PC-9 (cell line): Measurements from ENCODE around the gene PDE6B. TPM values are rescaled to one million over a fixed set of nuclear protein-coding genes. Genes with fewer than 3 reads are reported as not detected.

Experiments
- BruUV-seq: library from RNA; stranded (reverse); fragments of 400-500 nt; replicated peaks from 2 replicates; lab custom pipeline; 2021; lab: Mats Ljungman, UMichigan
- CTCF ChIA-PET: fragments of 300-600 bp; sonication (Branson Sonifier 250); formaldehyde crosslinking; loops from one replicate; lab custom pipeline; 2022; ENCODE audit warnings: antibody characterized with exemption; lab: Charles Lee
- POLR2A ChIA-PET: fragments of 300-600 bp; sonication (Branson Sonifier 250); formaldehyde crosslinking; loops from one replicate; lab custom pipeline; 2022; ENCODE audit warnings: antibody characterized with exemption; ENCODE audit not compliant: unreplicated experiment; lab: Charles Lee
- DNase-seq, 2 experiments: peaks; one replicate each; pipeline versions ENCODE4 v3.0.0 to v3.0.0-alpha.2; 2015 to 2022; ENCODE audit warnings: mixed read lengths in 1 of 2
- H2AFZ ChIP-seq: fragments of 200-600 bp; sonication (generic); 2 replicates; pipeline ENCODE4 v1.8.1; 2017; ENCODE audit warnings: antibody characterized with exemption
- H3F3A ChIP-seq: fragments of 200-600 bp; sonication (generic); 2 replicates; pipeline ENCODE4 v1.8.1; 2017; ENCODE audit warnings: antibody characterized with exemption, mild to moderate bottlenecking, low read depth; ENCODE audit not compliant: insufficient read depth
- H3K27ac ChIP-seq: fragments of 200-600 bp; sonication (generic); 2 replicates; pipeline ENCODE4 v1.6.1; 2016; ENCODE audit warnings: mixed run types
- H3K27me3 ChIP-seq: fragments of 200-600 bp; sonication (generic); 2 replicates; pipeline ENCODE4 v1.6.1; 2016; ENCODE audit warnings: low read depth, mixed run types; ENCODE audit not compliant: insufficient read depth
- H3K36me3 ChIP-seq: fragments of 200-600 bp; sonication (generic); 2 replicates; pipeline ENCODE4 v1.6.1; 2016; ENCODE audit warnings: low read depth, mixed run types
- H3K4me1 ChIP-seq: fragments of 200-600 bp; sonication (generic); replicated peaks from 2 replicates; pipeline ENCODE4 v1.6.1; 2016; ENCODE audit warnings: mixed run types; ENCODE audit not compliant: insufficient read depth
- H3K4me2 ChIP-seq: fragments of 200-600 bp; sonication (generic); 2 replicates; pipeline ENCODE4 v1.6.1; 2017; ENCODE audit warnings: mixed run types
- H3K4me3 ChIP-seq: fragments of 200-600 bp; sonication (generic); 2 replicates; pipeline ENCODE4 v1.6.1; 2016; ENCODE audit warnings: mixed run types
- H3K79me2 ChIP-seq: fragments of 200-600 bp; sonication (generic); 2 replicates; pipeline ENCODE4 v1.6.1; 2017; ENCODE audit warnings: low read depth, mixed run types
- H3K9me2 ChIP-seq: fragments of 200-600 bp; sonication (generic); 2 replicates; pipeline ENCODE4 v1.8.1; 2017; ENCODE audit warnings: mild to moderate bottlenecking; ENCODE audit not compliant: insufficient read depth
- H3K9me3 ChIP-seq: fragments of 200-600 bp; sonication (generic); 2 replicates; pipeline ENCODE4 v1.8.1; 2016; ENCODE audit warnings: low read depth; ENCODE audit not compliant: insufficient read depth
- H4K20me1 ChIP-seq: fragments of 200-600 bp; sonication (generic); 2 replicates; pipeline ENCODE4 v1.8.1; 2017; ENCODE audit not compliant: insufficient read depth
- CTCF ChIP-seq: fragments of 200-600 bp; sonication (generic); conservative IDR thresholded peaks from 2 replicates; pipeline ENCODE4 v1.6.1; 2017; ENCODE audit warnings: mixed run types, antibody characterized with exemption, mild to moderate bottlenecking, moderate library complexity
- EZH2 ChIP-seq: fragments of 200-600 bp; sonication (generic); IDR thresholded peaks from 2 replicates; pipeline ENCODE4 v1.8.0; 2017; ENCODE audit warnings: antibody characterized with exemption, low read depth
- intact Hi-C: fragments of 100-400 bp; cut with micrococcal nuclease; formaldehyde crosslinking; loops from one replicate; pipeline ENCODE4 v1.10.0; 2022; ENCODE audit not compliant: unreplicated experiment
- total RNA-seq: library from RNA; stranded (reverse); gene quantifications from 2 replicates; pipeline ENCODE4 v1.2.3, GENCODE V29; 2021

PDE6B gene
- total RNA-seq, 1 experiment from 2014 or later, result 5.9 TPM

GRCh38 chr4:610411-611261 lies 14.7 kb upstream of the PDE6B start:
- Histone ChIP-seq H3K36me3 (no peaks in the 10 kb centered on the region), H2AFZ (no peak overlapping the region), H3F3A (peaks cover 20% of the 10 kb centered on the region), H3K27ac (no peak overlapping the region), H3K4me1 (peaks cover 25% of the 10 kb centered on the region), H3K4me3 (no peak overlapping the region), H3K9me3 (no peaks in the 10 kb centered on the region), H3K27me3 (peaks cover 50% of the 10 kb centered on the region), H3K79me2 (no peaks in the 10 kb centered on the region), H3K9me2 (no peaks in the 10 kb centered on the region), H4K20me1 (peaks cover 5% of the 10 kb centered on the region; the same call in 1 of the 2 replicates), H3K4me2 (peak overlapping the region; percentile 16)
- ChIA-PET POLR2A (interaction anchor here (0.5 to 0.6 kb wide), 3 partner anchors 112 to 377 kb away, joined by 3 to 24 read pairs (median 4); partner anchors contain the start of genes PIGG and ZNF721), CTCF (no interaction called here)
- intact Hi-C loops, result loop anchor here (10.0 kb wide), 1 partner anchor 374 kb away; the partner anchor contains the start of gene IDUA
- no TSS peak for BruUV-seq
- no peak for TF ChIP-seq EZH2
- no peak for TF ChIP-seq CTCF
- peak; percentile 84 to 96 for DNase-seq

DNA sequence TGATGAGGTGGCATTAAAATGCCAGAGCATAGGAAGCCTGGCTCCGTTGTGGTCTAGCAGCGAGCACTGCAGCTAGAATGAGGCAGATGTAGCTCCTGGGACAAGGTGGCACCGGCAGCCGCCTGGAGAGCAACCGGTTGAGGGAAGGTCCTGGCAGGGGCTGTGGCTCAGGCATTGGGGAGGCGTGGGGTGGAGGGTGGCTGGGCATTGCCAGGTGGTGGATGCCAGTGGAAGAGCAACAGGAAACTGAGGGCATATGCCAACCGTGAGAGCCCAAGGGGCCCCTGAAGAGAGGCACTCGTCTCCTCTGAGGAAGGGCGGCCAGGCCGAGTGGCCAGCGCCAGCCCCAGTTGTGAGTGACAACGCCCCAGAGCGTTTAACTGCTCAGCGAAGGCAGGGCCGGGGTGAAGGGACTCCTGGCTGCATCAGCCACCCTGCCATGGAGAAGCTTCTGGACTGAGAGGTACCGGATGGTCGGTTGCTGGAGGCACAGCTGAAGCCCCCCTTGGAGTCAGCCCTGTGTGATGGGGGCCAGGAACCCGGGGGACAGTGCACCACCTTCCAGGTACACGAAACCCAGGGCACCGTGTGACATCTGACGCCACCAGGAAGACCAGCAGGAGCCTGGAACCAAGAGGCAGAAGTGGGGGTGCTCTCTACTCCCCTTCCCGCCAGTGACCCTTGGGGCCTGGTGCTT lies 13.2 kb upstream of the PDE6B start:
- Histone ChIP-seq H3K79me2 (no peaks in the 10 kb centered on the region), H3K9me3 (no peaks in the 10 kb centered on the region), H3K4me1 (peaks cover 25% of the 10 kb centered on the region), H3K36me3 (no peaks in the 10 kb centered on the region), H3K27ac (no peak overlapping the region), H3K27me3 (peaks cover 34% of the 10 kb centered on the region), H3F3A (peaks cover 20% of the 10 kb centered on the region), H3K4me2 (no peak overlapping the region), H3K4me3 (no peak overlapping the region), H2AFZ (no peak overlapping the region), H3K9me2 (no peaks in the 10 kb centered on the region), H4K20me1 (peaks cover 5% of the 10 kb centered on the region; the same call in 1 of the 2 replicates)
- no TSS peak for BruUV-seq
- intact Hi-C loops, result loop anchor here (10.0 kb wide), 1 partner anchor 373 kb away; the partner anchor contains the start of gene IDUA
- POLR2A ChIA-PET, result no interaction called here
- TF ChIP-seq EZH2 (no peak), CTCF (no peak)
- CTCF ChIA-PET, result no interaction called here
- no peak for DNase-seq

DNA sequence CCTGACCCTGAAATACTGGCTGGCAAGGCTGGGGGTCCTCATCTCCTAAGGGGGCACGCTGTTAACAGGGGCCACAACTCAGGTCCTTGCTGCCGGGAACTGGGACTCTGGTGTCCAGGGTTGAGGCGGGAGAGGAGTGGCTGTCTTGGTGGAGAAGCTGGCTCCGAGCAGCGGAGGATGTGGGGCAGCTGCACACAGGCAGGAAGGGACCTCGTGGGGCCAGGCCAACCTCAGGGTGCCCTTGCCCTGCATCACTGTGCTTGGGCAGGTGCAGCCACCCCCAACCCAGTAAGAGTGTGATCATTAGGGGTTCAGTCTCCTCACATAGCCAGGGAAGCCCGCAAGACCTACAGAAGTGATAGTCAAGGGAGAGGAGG lies 12.6 kb upstream of the PDE6B start:
- Histone ChIP-seq H3K27me3 (peaks cover 29% of the 10 kb centered on the region), H3K9me3 (no peaks in the 10 kb centered on the region), H3K27ac (no peak overlapping the region), H3K4me3 (no peak overlapping the region), H2AFZ (no peak overlapping the region), H3K4me2 (no peak overlapping the region), H3F3A (peaks cover 20% of the 10 kb centered on the region), H3K79me2 (no peaks in the 10 kb centered on the region), H4K20me1 (peaks cover 5% of the 10 kb centered on the region; the same call in 1 of the 2 replicates), H3K9me2 (no peaks in the 10 kb centered on the region), H3K36me3 (no peaks in the 10 kb centered on the region), H3K4me1 (peaks cover 29% of the 10 kb centered on the region)
- CTCF ChIA-PET, result no interaction called here
- BruUV-seq, result no TSS peak
- intact Hi-C loops, result loop anchor here (10.0 kb wide), 1 partner anchor 372 kb away; the partner anchor contains the start of gene IDUA
- POLR2A ChIA-PET, result no interaction called here
- TF ChIP-seq EZH2 (no peak), CTCF (no peak)
- no peak for DNase-seq
